ENCODE data around the gene MTM1.

The MTM1 gene

GRCh38 chrX:150548684-150549083 lies 19.7 kb upstream of the MTM1 start:
- no peak for TF ChIP-seq TAF1 (IDR thresholded peaks at IDR 0.05; ENCODE audit: borderline replicate concordance, insufficient read depth, low read length)
- TF ChIP-seq REST (IDR thresholded peaks at IDR 0.05; ENCODE audit: insufficient read depth in 1 of 2, low read depth in 2 of 2, low read length in 2 of 2) = no peak
- no peak for TF ChIP-seq POLR2AphosphoS5 (IDR thresholded peaks at IDR 0.05; ENCODE audit: low read depth, low read length)
- no peak for TF ChIP-seq FOXP2 (optimal IDR thresholded peaks at IDR 0.05; ENCODE audit: borderline replicate concordance, extremely low read depth, extremely low read length, insufficient read depth)
- TF ChIP-seq SIN3A (IDR thresholded peaks at IDR 0.05; ENCODE audit: borderline replicate concordance, insufficient read depth, low read length) = no peak

GRCh38 chrX:150551963-150552362 lies 16.5 kb upstream of the MTM1 start:
- TF ChIP-seq POLR2AphosphoS5 (IDR thresholded peaks at IDR 0.05; ENCODE audit: low read depth, low read length) (no peak), FOXP2 (optimal IDR thresholded peaks at IDR 0.05; ENCODE audit: borderline replicate concordance, extremely low read depth, extremely low read length, insufficient read depth) (no peak), TAF1 (IDR thresholded peaks at IDR 0.05; ENCODE audit: borderline replicate concordance, insufficient read depth, low read length) (no peak), REST (IDR thresholded peaks at IDR 0.05; ENCODE audit: insufficient read depth in 1 of 2, low read depth in 2 of 2, low read length in 2 of 2) (no peak), SIN3A (IDR thresholded peaks at IDR 0.05; ENCODE audit: borderline replicate concordance, insufficient read depth, low read length) (no peak)

DNA sequence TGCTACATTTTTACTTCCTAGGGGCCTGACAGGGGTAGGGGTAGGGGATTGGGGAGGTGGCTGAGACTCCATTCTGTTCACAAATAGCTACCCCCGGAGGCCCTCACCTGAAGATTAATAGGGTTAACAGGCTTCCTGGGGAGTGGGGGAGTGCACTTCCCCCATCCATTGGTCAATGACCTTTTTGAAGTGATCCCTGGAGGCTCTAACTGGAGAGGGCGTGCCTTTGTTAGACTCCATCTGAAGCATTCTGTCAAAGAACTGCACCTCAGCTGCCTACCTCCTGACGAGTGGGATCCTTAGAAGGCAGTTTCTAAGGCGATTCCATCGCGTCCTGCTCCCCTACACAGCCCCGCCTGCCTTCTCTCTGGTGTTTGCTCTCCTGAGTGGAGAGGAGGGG lies 10.0 kb upstream of the MTM1 start:
- TF ChIP-seq POLR2AphosphoS5 (IDR thresholded peaks at IDR 0.05; ENCODE audit: low read depth, low read length) (no peak), TAF1 (IDR thresholded peaks at IDR 0.05; ENCODE audit: borderline replicate concordance, insufficient read depth, low read length) (no peak), REST (IDR thresholded peaks at IDR 0.05; ENCODE audit: insufficient read depth in 1 of 2, low read depth in 2 of 2, low read length in 2 of 2) (no peak), SIN3A (IDR thresholded peaks at IDR 0.05; ENCODE audit: borderline replicate concordance, insufficient read depth, low read length) (no peak), FOXP2 (optimal IDR thresholded peaks at IDR 0.05; ENCODE audit: borderline replicate concordance, extremely low read depth, extremely low read length, insufficient read depth) (no peak)

DNA sequence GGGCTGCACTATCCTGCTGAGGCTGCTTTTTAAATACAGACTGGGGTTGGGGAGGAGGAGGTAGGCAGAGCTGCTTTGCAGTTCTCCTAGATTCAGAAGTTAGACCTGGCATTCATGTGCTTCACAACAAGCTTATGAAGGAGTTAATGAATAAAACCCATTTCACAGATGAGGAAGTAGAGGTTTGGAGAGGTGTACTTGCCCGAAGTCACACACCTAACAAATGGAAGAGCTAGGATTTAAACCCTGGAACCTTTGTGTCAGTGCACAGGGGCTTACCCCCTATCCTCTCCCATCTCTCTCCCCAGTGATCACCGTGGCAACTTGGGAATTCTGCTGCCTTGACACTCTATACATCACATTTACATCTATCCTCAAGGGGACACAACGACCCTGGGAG lies 3.6 kb upstream of the MTM1 start:
- TF ChIP-seq TAF1 (IDR thresholded peaks at IDR 0.05; ENCODE audit: borderline replicate concordance, insufficient read depth, low read length) (no peak), SIN3A (IDR thresholded peaks at IDR 0.05; ENCODE audit: borderline replicate concordance, insufficient read depth, low read length) (no peak), FOXP2 (optimal IDR thresholded peaks at IDR 0.05; ENCODE audit: borderline replicate concordance, extremely low read depth, extremely low read length, insufficient read depth) (no peak), REST (IDR thresholded peaks at IDR 0.05; ENCODE audit: insufficient read depth in 1 of 2, low read depth in 2 of 2, low read length in 2 of 2) (no peak), POLR2AphosphoS5 (IDR thresholded peaks at IDR 0.05; ENCODE audit: low read depth, low read length) (no peak)

DNA sequence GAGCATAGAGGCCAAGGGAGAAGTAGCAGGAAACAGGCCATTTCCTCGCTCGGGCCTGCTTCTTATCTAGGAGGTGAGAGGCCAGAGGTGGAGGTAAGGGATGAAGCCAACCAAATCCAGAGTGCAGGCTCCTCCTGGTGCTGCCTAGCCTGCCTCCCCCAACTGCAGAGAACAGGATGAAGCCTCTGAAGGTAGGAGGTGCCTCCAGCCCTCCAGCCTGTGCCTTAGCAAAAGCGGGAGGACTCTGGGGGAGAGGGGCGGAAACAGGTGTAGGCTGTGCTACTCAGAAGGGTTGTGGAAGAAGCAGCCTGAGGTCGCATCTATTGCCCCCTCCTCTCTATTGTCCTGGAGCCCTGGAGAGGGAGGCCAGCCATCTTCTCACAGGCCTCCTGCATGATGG lies 2.9 kb upstream of the MTM1 start:
- TF ChIP-seq FOXP2 (optimal IDR thresholded peaks at IDR 0.05; ENCODE audit: borderline replicate concordance, extremely low read depth, extremely low read length, insufficient read depth) (no peak), REST (IDR thresholded peaks at IDR 0.05; ENCODE audit: insufficient read depth in 1 of 2, low read depth in 2 of 2, low read length in 2 of 2) (no peak), POLR2AphosphoS5 (IDR thresholded peaks at IDR 0.05; ENCODE audit: low read depth, low read length) (no peak), SIN3A (IDR thresholded peaks at IDR 0.05; ENCODE audit: borderline replicate concordance, insufficient read depth, low read length) (no peak), TAF1 (IDR thresholded peaks at IDR 0.05; ENCODE audit: borderline replicate concordance, insufficient read depth, low read length) (no peak)

Measured in PFSK-1 (cell line).